Nephron progenitor cell (in vitro differentiated cells): Measurements from ENCODE around the gene DBNDD2.

ENCODE experiments used
- DNase-seq: peaks from one replicate; pipeline ENCODE4 v3.0.0; 2021
- H3K27ac Mint-ChIP-seq: 2 replicates; pipeline ENCODE4 v1.8.0; 2021; ENCODE audit warnings: mild to moderate bottlenecking, moderate library complexity, mixed read lengths
- H3K27me3 Mint-ChIP-seq: 2 replicates; pipeline ENCODE4 v1.8.0; 2021; ENCODE audit warnings: mild to moderate bottlenecking, low read depth, mixed read lengths; ENCODE audit not compliant: poor library complexity
- H3K36me3 Mint-ChIP-seq: 2 replicates; pipeline ENCODE4 v1.8.0; 2021; ENCODE audit warnings: low read depth, mixed read lengths
- H3K4me1 Mint-ChIP-seq: 2 replicates; pipeline ENCODE4 v1.8.0; 2021; ENCODE audit warnings: mixed read lengths
- H3K4me3 Mint-ChIP-seq: 2 replicates; pipeline ENCODE4 v1.8.0; 2021; ENCODE audit warnings: mild to moderate bottlenecking, moderate library complexity, mixed read lengths
- H3K9me3 Mint-ChIP-seq: 2 replicates; pipeline ENCODE4 v1.8.0; 2021; ENCODE audit warnings: mild to moderate bottlenecking, moderate library complexity, mixed read lengths
- CTCF ChIP-seq: fragments of 200-600 bp; sonication (generic); IDR thresholded peaks from 2 replicates; pipeline ENCODE4 v1.5.0; 2021; ENCODE audit warnings: antibody characterized with exemption

Gene DBNDD2

GRCh38 chr20:45459606-45460005, 51.5 kb downstream of the DBNDD2 start:
- H3K9me3 Mint-ChIP-seq, result no peaks in the 10 kb centered on the region
- H3K27ac Mint-ChIP-seq, result no peak overlapping the region
- H3K36me3 Mint-ChIP-seq, result no peaks in the 10 kb centered on the region
- H3K4me1 Mint-ChIP-seq, result no peaks in the 10 kb centered on the region
- peak; percentile 23 for TF ChIP-seq CTCF
- H3K4me3 Mint-ChIP-seq, result no peak overlapping the region
- DNase-seq, result no peak
- H3K27me3 Mint-ChIP-seq, result peaks cover 24% of the 10 kb centered on the region
